CD1c-positive myeloid dendritic cell (primary cell): ENCODE measurements around the gene ALDH1L1.

Experiments used
- DNase-seq: peaks from one replicate; pipeline ENCODE4 v3.0.0-alpha.2; 2016; ENCODE audit errors: extremely low spot score

Gene ALDH1L1

DNA sequence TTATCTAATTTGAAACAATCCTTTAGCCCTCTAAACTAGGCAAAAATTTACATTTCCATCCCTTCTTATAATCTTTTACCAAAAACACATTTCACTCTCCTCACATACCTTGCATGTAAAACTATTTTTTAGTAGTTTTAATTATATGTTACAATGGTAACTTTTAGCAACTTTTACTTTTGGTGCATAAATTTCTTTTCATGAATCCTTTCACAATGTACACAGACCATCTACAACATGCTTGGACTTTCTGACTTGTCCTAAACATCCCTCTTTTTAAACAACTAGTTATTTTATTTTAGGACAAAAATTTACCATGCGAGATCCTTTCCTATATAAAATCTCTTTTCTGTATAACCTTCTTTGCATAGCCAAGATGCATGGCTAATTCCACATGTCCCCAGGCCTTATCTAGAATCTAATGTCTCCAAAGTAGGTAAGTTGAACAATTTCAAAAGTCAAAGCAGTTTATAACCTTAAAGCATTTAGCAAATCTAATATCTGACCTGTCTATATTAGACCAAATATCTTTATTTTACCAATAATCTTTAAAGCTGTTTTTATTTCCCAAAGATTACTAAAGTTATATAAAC lies 14.4 kb upstream of the ALDH1L1 start:
- DNase-seq = no peak

GRCh38 chr3:126191246-126191645 lies 10.9 kb upstream of the ALDH1L1 start:
- no peak for DNase-seq

DNA sequence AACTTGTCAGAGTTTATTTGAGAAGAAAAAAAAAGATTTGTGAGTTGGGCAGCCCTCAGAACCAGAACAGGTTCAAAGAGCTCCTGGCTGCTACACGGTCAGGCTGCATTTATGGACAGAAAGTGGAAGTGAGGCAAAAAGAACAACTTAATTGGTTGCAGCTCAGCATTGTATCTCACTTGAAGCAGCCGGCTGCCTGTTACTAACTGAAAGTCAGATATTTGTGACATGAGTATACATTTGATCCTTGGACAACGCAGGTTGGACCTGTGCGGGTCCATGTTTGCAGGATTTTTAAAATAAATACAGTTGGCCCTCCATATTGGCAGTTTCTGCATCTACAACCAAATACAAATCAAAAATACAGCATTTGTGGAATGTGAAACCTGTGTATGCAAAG lies 7.5 kb upstream of the ALDH1L1 start:
- no peak for DNase-seq

DNA sequence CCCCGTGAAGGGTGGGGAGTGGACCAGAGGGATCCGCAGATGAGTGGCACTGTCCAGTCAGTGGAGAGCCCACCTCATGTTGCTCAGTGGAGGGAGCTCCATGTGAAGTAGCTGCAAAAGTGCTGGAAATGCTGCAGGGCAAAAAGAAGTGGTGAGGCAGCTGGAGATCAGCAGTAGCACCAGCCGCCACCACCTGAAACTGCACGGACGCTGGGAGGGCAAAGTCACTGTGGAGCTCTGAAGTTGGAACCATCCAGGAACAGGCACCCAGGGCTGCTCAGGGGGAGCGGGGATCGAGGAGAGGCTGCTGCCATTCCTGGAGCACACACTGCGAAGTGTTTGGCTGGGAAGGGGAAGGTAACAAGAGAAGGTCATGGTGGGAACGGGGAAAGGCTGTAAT lies 6.4 kb upstream of the ALDH1L1 start:
- DNase-seq = no peak

DNA sequence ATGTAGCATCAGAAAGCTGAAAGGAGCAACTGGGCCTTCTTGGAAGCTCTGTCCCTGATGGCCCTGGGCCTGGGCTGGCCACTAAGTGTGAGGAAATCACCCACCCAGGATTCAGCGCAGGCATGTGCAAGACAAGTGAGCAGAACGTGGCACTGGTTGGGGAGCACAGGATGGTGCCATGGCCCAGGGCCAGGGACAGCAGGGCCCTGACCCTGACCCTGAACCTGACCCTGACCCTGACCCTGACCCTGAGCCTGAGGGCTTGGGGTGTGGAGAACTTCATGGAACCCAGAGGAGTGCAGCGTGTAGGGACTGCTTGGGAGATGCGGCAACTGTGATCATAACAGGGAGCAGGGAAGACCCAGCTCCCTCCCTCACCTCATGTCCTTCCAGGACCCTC lies 5.9 kb upstream of the ALDH1L1 start:
- DNase-seq = no peak

- no peak for DNase-seq
Observed at GRCh38 chr3:126184465-126185000, 4.1 kb upstream of the ALDH1L1 start.

DNA sequence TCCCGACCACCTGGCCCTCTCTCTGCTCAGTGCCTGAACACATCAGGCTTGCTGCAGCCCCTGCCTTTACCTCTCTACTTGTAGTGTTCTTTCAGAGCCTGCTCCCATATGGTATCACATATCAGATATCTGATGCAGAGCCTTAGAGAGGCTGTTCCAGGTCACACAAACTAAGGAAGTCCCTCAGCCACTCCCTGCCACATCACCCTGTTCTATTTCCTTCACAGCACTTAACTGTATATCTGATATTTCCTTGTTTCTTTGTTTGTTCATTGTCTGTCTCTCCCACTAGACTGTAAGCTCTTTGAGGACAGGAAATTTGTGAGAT lies 976 bp upstream of the ALDH1L1 start:
- no peak for DNase-seq

- DNase-seq = no peak
Observed at GRCh38 chr3:126179825-126180476, 435 bp downstream of the ALDH1L1 start.

DNA sequence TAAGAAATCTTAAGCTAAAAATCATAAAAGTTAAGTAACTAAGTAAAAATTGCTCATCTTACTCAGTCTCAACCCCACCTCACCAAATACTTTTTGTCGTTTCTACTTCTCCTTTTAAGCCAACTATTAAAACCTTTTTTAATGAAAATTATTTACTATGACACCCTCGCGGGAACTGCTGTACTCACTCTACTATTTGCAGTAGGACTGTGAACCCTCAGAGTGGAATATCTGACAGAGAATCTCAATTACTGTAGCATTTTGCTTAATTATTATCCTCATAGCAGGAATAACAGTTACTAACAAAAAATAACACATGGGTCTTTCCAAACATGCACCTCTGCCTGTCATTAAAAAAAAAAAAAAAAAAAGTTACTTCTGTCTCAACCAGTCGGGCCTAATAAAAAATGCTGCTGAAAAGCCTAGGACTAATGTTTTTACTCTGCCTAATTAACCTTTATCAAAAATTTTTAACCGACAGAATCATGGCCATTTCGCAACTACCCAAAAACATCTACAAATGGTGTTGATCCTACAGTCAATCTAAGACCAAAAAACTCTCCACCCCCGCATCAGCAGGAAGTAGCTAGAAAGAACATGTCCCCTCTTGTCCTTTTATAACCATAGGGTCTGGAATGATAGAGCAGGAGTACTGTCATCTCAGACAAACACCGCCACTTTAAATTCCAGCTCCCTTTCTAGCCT lies 10.2 kb downstream of the ALDH1L1 start:
- DNase-seq = no peak

- DNase-seq = no peak
Observed at GRCh38 chr3:126167566-126167965, 12.8 kb downstream of the ALDH1L1 start.

DNA sequence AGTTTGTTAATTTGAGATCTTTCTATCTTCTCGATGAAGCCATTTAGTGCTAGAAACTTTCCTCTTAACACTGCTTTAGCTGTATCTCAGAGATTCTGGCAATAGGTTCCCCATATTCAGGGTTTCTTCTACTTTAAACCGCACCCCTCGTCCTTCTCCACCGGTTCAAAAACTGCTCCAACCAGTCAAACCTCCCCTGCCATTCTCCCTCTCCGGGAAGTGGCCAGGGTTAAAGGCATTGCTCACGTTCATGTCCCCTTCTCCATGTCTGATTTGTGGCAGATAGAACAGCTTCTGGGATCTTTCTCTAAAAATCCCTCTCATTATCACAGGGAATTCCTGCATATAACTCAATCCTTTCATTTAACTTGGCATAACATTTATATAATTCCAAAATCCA lies 14.4 kb downstream of the ALDH1L1 start:
- no peak for DNase-seq

DNA sequence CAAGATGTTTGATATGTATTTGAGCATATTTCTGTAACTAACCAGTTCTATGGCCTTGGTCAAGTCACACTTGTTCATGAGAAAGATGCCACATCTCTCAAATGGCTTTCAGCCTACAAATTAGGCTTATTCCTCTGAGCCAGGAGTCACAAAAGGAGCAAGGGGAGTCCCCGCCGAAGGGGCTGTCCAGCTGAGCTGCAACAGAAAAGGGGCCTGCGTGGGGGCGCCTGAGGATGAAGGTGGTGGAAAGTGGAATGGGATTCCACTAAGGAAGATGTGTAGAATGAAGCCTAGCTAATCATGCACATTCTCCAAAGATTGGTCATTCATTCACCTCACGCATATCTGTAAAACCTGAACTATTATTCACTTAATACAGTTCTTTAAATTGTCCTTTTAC lies 19.1 kb downstream of the ALDH1L1 start:
- DNase-seq = no peak

DNA sequence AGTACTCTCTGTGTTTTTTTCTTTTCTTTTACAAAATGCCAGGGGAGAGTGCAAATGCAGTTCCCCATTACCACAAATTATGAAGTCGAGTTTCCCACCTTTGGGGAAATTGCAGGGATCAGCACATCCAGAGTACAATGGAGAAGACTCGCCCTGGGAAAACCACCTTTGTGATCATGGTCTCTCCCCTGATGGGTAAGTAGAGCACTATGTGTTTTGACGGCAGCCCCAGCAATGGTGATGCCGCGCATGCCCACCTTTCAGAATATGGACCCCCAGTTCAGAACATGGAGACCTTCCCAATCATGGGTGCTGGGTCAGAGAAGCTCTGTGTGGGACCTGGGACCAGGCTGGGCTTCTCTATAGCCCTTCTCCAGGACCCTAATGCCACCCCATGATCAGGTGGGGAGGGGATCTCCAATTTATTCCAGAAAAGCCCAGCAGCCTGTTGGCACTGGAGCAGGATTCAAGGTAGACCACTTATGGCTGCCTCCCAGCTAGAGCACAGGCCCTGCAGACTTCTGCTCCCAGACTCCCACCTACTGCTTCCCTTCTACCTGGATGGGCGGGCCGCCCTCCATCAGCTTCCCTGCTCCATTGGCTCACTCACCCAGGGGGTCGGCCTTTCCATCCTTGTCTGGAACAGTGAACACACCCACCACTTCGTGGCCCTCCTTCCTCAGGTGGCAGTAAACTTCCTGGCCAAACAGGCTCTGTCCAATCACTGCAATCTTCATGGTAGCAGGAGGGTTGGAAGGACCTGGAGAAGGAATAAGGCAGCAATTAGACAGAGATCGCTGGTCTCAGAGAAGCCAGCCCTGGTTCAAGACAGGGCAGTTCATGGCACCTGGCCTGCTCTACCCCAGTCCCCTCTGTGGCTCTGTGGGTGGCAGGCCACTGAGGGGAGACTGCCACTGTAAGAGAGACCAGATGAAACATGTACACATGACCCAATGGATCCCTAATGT lies 19.9 kb downstream of the ALDH1L1 start:
- no peak for DNase-seq

GRCh38 chr3:126159476-126159875 lies 20.9 kb downstream of the ALDH1L1 start:
- DNase-seq = no peak

DNA sequence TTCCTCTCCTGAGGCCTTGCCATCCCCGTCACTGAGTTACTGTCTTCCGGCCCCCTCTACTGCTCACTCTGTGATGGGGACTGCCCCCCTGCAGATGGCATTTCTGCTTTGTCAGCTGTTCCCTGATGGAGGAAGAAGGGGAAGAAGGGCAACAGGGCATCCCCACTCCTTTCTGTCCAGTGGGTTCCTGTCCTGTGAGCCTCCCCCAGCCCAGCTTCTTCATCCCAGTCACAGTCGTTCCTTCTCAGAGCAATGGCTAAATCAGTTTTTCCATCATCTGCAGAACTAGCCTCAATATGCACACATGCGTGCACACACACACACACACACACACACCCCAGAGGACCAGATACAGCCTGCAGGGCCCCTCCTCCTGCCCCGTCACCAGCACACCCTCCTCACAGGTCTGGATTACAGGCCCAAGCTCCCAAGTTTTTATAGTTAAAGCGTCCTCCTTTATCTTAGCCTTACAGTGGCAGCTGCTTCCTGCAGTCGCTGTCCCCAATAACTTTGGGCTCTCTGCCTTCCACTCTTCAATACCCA lies 21.4 kb downstream of the ALDH1L1 start:
- DNase-seq = no peak

- no peak for DNase-seq
Observed at GRCh38 chr3:126158016-126158911, 22.1 kb downstream of the ALDH1L1 start.

DNA sequence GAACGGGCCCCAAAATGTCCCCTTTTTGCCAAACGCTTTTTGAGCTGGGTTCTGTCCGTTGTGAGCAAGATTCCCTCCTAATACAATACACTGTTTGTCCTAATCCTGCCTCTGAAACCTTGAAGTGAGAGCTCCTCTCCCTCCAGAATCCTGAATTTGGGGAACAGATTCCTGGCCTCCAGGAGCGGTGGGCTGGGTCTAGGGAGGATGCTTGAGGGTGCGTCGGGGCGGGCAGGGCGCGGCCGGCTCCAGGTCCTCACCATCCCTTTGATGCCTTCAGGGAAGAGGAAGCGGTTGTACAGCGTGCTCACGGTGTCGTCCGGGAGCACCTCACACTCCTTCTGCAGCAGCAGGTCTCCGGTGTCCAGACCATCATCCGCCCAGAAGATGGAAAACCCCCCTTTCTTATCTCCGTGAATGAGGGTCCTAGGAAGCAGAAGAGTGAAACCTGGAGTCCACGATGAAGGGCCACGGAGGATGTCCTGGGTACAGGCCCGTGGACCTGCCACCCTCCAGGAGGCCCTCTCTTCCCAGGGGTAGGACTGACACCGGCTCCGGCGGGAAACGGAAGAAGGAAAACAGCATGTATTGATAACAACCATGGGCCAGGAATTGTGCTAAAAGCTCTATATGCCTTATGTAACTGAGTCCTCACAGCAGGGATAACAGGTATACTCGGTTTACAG lies 23.2 kb downstream of the ALDH1L1 start:
- no peak for DNase-seq

GRCh38 chr3:126156468-126156867 lies 23.9 kb downstream of the ALDH1L1 start:
- DNase-seq = no peak

DNA sequence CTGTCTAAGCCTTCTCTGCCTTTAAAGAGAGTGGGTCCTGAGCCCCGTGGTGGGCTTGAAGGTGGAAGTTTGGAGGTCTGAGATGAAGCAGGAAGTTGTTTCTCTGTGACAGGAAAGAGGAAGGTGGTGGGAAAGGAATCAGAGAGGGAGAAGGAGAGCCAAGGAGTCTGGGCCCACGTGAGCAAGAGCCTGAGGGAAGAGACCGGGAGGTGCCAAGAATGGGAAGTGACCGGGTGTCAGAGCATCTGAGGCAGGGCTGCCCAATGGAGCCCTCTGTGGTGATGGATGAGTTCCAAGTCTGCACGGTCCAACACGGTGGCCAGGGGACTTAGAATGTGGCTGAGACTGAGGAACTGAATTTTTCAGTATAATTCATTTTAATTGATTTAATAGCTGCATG lies 24.6 kb downstream of the ALDH1L1 start:
- no peak for DNase-seq

- no peak for DNase-seq
Observed at GRCh38 chr3:126155280-126155640, 25.1 kb downstream of the ALDH1L1 start.
